ENCODE data around the gene PUM1. TPM values are rescaled to one million over a fixed set of nuclear protein-coding genes. Genes with fewer than 3 reads are reported as not detected.

Gene PUM1
- total and polyA plus RNA-seq, 8 donors: 12.9 to 126 (median 78.5) TPM

DNA sequence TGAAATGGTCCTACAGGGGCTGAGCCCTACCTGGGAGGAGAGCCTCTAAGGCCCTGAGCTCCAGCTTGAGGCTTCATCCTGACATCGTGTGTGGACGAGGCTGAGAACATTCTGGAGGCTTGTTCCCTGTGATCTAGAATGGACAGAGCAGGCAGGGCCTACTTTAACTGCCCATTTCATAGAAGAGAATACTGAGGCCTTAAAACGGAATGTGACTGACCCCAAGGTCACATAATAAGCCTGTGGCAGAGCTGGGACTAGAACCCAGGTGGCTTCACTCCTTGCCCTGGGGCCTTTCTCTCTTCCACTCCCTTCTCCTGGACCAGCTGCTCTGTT is 151.0 kb downstream of the PUM1 start:
- WGBS, 5 donors: 82 to 96% (median 88%) methylated on average over 3 of the region's 3 CpGs

DNA sequence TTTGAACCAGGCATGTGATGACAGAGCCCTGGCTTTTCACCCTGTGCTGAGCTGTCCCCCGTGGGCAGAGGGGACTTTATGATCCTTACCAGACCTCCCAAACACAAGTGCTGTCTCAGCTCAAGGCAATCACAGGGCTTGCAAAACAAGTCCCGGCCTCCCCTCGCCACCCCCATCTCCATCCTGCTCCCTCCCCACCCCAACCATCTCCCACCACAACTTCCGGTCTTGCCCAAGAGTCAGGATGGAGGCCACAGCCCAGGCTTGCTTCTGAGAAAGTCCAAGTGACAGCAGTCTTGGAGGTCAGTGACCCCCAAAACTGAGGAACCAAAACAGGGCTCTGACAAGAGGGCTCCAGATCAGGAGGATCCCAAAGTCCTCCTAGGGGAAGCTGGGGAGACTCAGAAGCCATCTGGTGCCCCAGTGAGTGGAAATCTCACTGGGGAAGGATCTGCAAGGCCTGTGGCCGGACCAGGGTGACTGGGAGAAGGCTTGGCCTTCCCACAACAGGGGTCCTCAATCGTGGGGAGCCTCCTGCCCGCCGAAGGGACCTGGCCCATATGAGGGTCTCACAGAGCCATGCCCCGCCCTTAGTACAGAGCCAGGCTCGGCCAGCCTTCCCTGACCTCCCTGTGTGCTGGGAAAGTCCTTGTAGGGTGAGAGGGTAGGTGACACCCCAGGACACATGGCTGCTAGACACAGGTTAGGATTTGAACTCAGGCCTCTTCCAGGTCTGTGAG is 152.4 kb downstream of the PUM1 start:
- DNase-seq: peak; percentile 34 to 37
- 77 to 87% (median 82%) methylated on average over 4 to 10 of the region's 10 CpGs for WGBS, 5 donors

More for the DNA sequence above, 151.0 kb downstream of the PUM1 start:
- Histone ChIP-seq H3K4me1 (peaks cover 7 to 23% (median 13%) of the 10 kb centered on the region in 4 donors), H3K27me3 (peaks cover 0 to 4% (median 0%) of the 10 kb centered on the region in 3 donors), H3K27ac (no peak overlapping the region), H3K9me3 (no peaks in the 10 kb centered on the region), H3K36me3 (no peaks in the 10 kb centered on the region), H3K4me3 (no peak overlapping the region)
- TF ChIP-seq POLR2A (IDR thresholded peaks at IDR 0.05): no peak
- TF ChIP-seq CTCF (IDR thresholded peaks at IDR 0.05): no peak
- TF ChIP-seq POLR2AphosphoS5 (IDR thresholded peaks at IDR 0.05): no peak
- no peak for TF ChIP-seq EP300 (IDR thresholded peaks at IDR 0.05)
- intact Hi-C loops (cut with DNase I; ENCODE audit: low total_unique reads): loop anchor here (5.0 kb wide), 3 partner anchors 112 to 192 kb away; partner anchors contain the start of gene MATN1
- peak in 1 of 2 donors; percentile 1 for DNase-seq

DNA sequence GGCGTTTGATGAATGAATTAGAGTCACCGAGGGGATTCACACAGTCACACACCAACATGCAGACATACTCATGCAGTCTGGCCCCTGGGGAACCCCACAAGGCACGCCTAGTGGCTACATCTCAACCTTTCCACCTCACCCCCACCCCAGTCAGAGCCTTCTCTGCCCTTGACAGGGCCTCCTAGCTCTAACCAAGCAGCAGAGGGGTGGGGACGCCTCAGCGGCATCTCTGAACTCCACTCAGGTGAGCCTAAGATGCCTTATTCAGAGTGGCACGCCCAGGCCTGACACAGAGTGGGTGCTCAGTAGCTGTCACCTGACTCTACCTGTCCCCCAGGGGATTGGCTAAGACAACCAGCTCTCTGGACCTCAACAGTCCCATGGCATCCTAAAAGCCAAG is 153.3 kb downstream of the PUM1 start:
- TF ChIP-seq EP300 (IDR thresholded peaks at IDR 0.05) (no peak), POLR2AphosphoS5 (IDR thresholded peaks at IDR 0.05) (no peak), POLR2A (IDR thresholded peaks at IDR 0.05) (no peak), CTCF (IDR thresholded peaks at IDR 0.05) (no peak)
- Histone ChIP-seq H3K27ac (no peak overlapping the region), H3K4me3 (no peak overlapping the region), H3K4me1 (peaks cover 24 to 41% (median 28%) of the 10 kb centered on the region in 4 donors), H3K27me3 (peaks cover 0 to 22% (median 7%) of the 10 kb centered on the region in 3 donors), H3K9me3 (no peaks in the 10 kb centered on the region), H3K36me3 (no peaks in the 10 kb centered on the region)
- DNase-seq: peak in 1 of 2 donors; percentile 5
- WGBS, 5 donors: 78 to 92% (median 79%) methylated on average over 6 of the region's 6 CpGs
- intact Hi-C loops (cut with DNase I; ENCODE audit: low total_unique reads): loop anchor here (5.0 kb wide), 3 partner anchors 110 to 190 kb away; partner anchors contain the start of gene MATN1

More for the DNA sequence above, 152.4 kb downstream of the PUM1 start:
- Histone ChIP-seq H3K36me3 (no peaks in the 10 kb centered on the region), H3K4me1 (peaks cover 15 to 32% (median 21%) of the 10 kb centered on the region in 4 donors), H3K4me3 (no peak overlapping the region), H3K9me3 (no peaks in the 10 kb centered on the region), H3K27me3 (peaks cover 0 to 14% (median under 1%) of the 10 kb centered on the region in 3 donors), H3K27ac (peak overlapping the region in 1 of 5 donors; percentile 53)
- TF ChIP-seq POLR2A (IDR thresholded peaks at IDR 0.05): no peak
- no peak for TF ChIP-seq EP300 (IDR thresholded peaks at IDR 0.05)
- TF ChIP-seq CTCF (IDR thresholded peaks at IDR 0.05): no peak
- TF ChIP-seq POLR2AphosphoS5 (IDR thresholded peaks at IDR 0.05): no peak
- intact Hi-C loops (cut with DNase I; ENCODE audit: low total_unique reads): loop anchor here (5.0 kb wide), 3 partner anchors 111 to 191 kb away; partner anchors contain the start of gene MATN1

DNA sequence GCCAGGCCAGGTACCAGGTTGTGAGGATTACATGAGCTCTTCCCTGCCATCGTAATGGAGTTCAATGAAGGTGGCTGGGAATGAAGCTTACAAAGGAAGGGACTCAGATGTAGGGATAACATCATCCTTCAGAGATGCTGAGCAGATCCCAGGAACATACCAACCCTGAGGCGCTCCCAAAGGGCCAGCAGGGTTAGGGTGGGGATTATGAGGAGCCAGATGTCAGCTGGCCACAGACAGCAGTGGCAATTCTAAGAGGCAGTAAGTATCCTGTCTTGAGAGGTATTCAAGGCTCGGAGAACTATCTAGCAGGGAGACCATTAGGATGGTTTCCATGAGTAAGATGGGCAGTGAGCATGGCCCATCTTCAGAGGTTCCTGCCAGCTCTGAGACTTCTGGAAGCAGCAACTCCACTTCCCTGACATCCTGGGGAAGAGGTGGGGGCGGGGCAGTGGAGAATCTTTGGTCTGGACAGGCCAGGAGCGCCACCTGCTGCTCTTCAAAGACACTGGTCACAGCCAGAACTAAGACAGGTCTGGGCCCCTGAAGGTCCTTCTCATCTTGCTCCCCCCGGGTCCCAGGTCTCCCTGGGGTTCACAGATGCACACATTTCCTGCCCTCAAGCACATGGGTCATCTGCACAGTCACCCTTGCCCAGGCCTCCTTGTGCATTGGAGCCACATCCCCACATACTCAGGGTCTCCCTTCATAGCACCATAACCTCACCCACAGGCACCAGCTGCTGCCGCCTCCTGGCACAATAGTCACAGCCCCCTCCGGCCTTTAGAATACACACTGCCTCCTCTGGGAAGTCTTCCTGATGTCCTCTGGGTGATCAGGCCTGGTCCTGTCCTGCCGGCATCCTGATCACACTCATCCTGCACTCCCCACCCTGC is 154.2 kb downstream of the PUM1 start:
- Histone ChIP-seq H3K36me3 (no peaks in the 10 kb centered on the region), H3K4me3 (no peak overlapping the region), H3K27me3 (peaks cover 0 to 26% (median 7%) of the 10 kb centered on the region in 3 donors), H3K9me3 (no peaks in the 10 kb centered on the region), H3K27ac (no peak overlapping the region), H3K4me1 (peaks cover 25 to 50% (median 36%) of the 10 kb centered on the region in 4 donors)
- WGBS, 5 donors: 35 to 58% (median 41%) methylated on average over 5 to 9 of the region's 9 CpGs
- intact Hi-C loops (cut with DNase I; ENCODE audit: low total_unique reads): loop anchor here (5.0 kb wide), 3 partner anchors 109 to 189 kb away; partner anchors contain the start of gene MATN1
- TF ChIP-seq CTCF (IDR thresholded peaks at IDR 0.05): peak in 5 of 7 experiments; percentile 54 to 90 (median 72)
- no peak for TF ChIP-seq EP300 (IDR thresholded peaks at IDR 0.05)
- DNase-seq: peak; percentile 91 to 95
